HG02840 (cell line): ENCODE results near the gene ANKRD30A.
"Not testable (repeated sequence)": the region's sequence is repeated elsewhere in the genome, so short reads cannot be mapped to it uniquely, and the experiment has no call there.

ENCODE experiments used
- ATAC-seq: cut with Tn5 transposase; IDR thresholded peaks from one replicate; pipeline ENCODE4 v1.9.1; 2021; ENCODE audit warnings: mild to moderate bottlenecking, moderate library complexity, moderate number of reproducible peaks; ENCODE audit not compliant: unreplicated experiment, low FRiP score

The ANKRD30A gene

GRCh38 chr10:37263304-37263703, 137.9 kb downstream of the ANKRD30A start:
- no peak for ATAC-seq

- no peak for ATAC-seq
Measured at GRCh38 chr10:37268266-37268665, 142.9 kb downstream of the ANKRD30A start.

- ATAC-seq, result no peak
Measured at GRCh38 chr10:37269554-37270256, 144.3 kb downstream of the ANKRD30A start.

- no peak for ATAC-seq
Measured at GRCh38 chr10:37275216-37275777, 149.9 kb downstream of the ANKRD30A start.

GRCh38 chr10:37285063-37285462, 159.7 kb downstream of the ANKRD30A start:
- no peak for ATAC-seq

- ATAC-seq, result no peak
Measured at GRCh38 chr10:37289833-37290464, 164.6 kb downstream of the ANKRD30A start.

GRCh38 chr10:37301271-37301670, 175.9 kb downstream of the ANKRD30A start:
- no peak for ATAC-seq

- no peak for ATAC-seq
Measured at GRCh38 chr10:37304036-37304435, 178.6 kb downstream of the ANKRD30A start.

- no peak for ATAC-seq
Measured at GRCh38 chr10:37314350-37314749, 189.0 kb downstream of the ANKRD30A start.

- no peak for ATAC-seq
Measured at GRCh38 chr10:37314862-37315261, 189.5 kb downstream of the ANKRD30A start.

GRCh38 chr10:37344413-37344812, 219.0 kb downstream of the ANKRD30A start:
- ATAC-seq, result no peak

- no peak for ATAC-seq
Measured at GRCh38 chr10:37379991-37380390, 254.6 kb downstream of the ANKRD30A start.

GRCh38 chr10:37381271-37381670, 255.9 kb downstream of the ANKRD30A start:
- no peak for ATAC-seq

- ATAC-seq, result no peak
Measured at GRCh38 chr10:37384923-37385322, 259.5 kb downstream of the ANKRD30A start.

GRCh38 chr10:37390926-37391325, 265.5 kb downstream of the ANKRD30A start:
- no peak for ATAC-seq

- ATAC-seq, result not testable (repeated sequence)
Measured at GRCh38 chr10:37400774-37401173, 275.4 kb downstream of the ANKRD30A start.

- ATAC-seq, result no peak
Measured at GRCh38 chr10:37401225-37401624, 275.8 kb downstream of the ANKRD30A start.

- ATAC-seq, result no peak
Measured at GRCh38 chr10:37403776-37404175, 278.4 kb downstream of the ANKRD30A start.
